GM20000 (cell line): ENCODE measurements around the gene FXR2.

ENCODE experiments used
- DNase-seq: peaks from one replicate; pipeline ENCODE4 v3.0.0; 2012; ENCODE audit warnings: low spot score
- TF ChIP-seq, protein P1 (sequence below): IDR thresholded peaks from 2 replicates; pipeline ENCODE4 v1.5.1; 2012; ENCODE audit warnings: mild to moderate bottlenecking, control low read depth; ENCODE audit errors: extremely low read depth, missing control alignments

Gene FXR2

DNA sequence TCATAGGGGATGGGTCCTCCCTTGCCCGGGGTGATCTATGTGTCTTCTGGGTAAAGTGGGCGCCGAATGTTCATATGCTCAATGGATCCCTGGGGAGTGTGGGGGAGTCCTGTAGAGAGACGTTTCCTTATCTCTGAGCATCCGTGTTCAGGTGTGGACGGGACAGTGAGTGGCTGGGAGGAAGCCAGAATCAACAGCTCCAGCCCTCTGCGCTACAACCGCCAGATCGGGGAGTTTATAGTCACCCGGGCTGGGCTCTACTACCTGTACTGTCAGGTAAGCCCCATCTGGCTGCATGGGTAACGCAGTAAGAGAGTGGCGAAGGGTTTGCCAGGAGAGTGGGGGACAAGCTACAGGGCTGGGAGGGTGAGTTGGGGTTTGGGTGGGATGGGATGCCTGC is 58.1 kb downstream of the FXR2 start:
- DNase-seq, result no peak
- TF ChIP-seq, protein P1, sequence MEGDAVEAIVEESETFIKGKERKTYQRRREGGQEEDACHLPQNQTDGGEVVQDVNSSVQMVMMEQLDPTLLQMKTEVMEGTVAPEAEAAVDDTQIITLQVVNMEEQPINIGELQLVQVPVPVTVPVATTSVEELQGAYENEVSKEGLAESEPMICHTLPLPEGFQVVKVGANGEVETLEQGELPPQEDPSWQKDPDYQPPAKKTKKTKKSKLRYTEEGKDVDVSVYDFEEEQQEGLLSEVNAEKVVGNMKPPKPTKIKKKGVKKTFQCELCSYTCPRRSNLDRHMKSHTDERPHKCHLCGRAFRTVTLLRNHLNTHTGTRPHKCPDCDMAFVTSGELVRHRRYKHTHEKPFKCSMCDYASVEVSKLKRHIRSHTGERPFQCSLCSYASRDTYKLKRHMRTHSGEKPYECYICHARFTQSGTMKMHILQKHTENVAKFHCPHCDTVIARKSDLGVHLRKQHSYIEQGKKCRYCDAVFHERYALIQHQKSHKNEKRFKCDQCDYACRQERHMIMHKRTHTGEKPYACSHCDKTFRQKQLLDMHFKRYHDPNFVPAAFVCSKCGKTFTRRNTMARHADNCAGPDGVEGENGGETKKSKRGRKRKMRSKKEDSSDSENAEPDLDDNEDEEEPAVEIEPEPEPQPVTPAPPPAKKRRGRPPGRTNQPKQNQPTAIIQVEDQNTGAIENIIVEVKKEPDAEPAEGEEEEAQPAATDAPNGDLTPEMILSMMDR, result no peak

DNA sequence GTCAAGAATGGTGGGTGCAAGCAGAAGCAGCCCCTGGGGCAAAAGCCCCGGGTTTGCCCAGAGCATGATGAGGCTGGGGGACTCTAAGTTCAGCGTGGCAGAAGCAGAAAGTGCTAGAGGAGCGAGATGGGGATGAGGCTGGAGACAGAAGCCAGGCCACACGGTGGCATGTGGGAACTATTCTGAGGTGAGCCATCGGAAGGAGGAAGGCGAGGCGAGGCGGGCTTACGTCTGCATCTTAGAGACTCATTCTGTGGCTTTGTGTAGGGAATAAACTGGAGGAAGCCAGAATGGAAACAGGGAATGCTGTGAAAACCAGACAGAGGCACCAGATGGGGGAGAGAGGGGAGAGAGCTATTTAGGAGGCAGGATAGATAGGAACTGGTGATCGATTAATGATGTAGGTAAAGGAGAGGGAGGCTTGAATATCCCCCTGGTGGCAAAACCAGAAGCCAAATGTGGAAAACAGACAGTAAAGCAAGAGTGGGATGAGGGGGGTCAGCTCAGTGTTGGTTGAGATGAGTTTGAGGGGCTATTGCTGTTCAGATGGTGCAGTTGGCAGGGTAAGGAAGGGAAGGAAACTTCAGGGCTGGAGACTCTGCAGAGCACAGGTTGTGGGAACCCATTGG is 59.3 kb downstream of the FXR2 start:
- no peak for DNase-seq
- TF ChIP-seq, protein P1, result no peak

DNA sequence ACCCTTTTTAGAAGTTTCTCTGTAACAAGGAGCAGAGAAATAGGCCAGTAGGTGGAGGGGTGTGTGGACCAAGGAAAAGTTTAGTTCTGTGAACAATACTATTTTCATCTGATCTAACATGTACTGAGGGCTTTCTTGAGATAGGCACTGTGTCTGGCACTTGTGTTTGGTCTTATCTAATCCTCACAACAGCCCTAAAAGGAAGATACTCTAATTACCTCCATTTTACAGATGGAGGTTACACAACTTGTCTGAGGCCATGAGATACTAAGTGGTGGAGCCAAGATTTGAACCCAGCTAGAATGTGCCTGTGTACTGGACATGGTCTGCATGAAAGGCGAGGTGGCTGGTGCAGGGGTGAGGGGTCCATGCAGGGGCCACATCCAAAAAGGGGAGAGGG is 61.3 kb downstream of the FXR2 start:
- TF ChIP-seq, protein P1, result no peak
- DNase-seq, result no peak

DNA sequence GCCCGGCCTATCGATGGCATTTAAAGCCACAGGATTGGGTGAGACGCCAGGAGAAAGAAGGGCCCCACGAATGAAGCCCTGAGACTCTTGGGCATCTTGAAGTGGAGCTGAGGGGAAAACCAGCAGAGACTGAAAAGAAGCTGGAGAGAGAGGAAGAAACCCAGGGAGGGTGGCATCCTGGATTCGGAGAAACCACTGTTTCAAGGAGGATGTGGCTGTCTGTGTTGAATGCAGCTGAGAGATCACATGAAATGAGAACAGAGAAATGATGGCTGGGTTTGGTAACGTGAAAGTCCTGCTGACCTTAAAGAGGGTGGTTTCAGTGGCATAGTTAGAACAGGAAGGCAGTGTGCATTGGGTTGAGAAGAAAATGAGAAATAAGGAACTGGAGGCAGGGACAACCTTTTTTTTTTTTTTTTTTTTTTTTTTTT is 62.1 kb downstream of the FXR2 start:
- DNase-seq, result peak; percentile 82
- TF ChIP-seq, protein P1, result no peak

DNA sequence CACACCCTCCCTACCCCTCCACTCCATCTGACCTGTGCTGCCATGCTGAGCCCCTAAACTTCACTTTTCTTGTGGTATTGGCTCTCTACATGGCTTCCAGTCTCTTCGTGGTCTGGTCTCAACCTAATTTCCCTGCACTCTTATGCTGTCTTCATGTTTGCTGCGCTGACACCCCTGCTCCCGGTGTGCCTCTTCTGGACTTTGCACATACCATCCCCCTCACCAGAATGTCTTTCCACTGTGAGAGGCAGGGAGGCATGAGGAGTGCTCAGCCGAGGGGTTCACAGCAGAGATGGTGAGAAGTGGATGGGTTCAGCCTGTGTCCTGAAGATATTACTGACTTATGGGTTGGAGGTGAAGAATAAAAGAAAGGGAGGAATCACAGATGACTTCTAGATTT is 63.3 kb downstream of the FXR2 start:
- TF ChIP-seq, protein P1, result no peak
- DNase-seq, result no peak

DNA sequence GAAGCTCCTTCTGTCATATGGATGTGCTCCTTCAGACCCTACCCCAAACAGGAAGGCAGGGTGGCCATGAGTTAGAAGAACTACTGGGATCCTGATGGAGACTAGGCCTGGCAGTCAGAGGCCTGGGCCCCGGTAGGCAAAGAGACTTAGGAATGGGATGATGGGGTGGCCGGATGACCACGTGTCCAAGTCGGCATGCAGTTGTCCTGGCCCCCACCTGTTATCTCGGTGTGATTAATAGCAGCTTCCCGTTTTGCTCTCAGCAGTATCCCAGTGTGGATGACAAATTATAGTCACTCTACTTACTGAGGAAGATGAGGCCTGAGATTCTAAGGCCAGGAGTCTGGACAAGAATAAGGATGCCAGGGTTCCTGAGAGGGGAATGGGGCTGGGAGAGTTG is 64.4 kb downstream of the FXR2 start:
- DNase-seq, result no peak
- TF ChIP-seq, protein P1, result no peak

DNA sequence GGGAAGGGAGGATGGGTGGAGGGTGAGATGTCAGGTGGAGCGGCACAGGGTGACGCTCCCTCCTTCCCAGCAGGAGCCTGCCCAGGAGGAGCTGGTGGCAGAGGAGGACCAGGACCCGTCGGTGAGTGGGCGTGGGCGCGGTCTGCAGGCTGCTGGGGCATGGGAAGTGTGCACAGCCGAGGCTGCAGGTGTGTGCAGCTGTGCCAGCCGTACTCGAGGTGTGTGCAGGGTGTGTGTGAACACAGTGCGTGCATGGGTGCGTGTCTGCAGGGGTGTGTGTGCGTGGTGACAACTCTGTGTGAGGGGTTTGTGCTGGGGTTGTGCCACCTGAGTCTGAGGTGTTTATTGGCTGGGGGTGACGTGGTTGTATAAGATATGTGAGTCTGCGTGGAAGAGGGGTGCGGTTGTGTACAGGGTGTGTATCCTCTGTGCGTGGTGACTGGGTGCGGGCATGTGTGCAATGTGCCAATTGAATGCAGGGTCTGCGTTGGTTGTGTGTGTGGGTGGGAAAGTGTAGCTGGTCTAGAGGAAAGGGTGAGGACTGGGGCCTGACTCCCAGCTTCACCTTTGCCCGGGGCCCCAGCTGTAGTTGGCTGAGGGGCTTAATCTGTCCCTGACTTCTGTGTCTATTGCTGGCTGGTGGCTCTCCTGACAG is 65.2 kb downstream of the FXR2 start:
- TF ChIP-seq, protein P1, result no peak
- DNase-seq, result peak; percentile 52
